PC-9 (cell line): ENCODE data around the gene FOXN1.
"Not testable (repeated sequence)": the region's sequence is repeated elsewhere in the genome, so short reads cannot be mapped to it uniquely, and the experiment has no call there.

Experiments used
- CTCF ChIP-seq: fragments of 200-600 bp; sonication (generic); conservative IDR thresholded peaks from 2 replicates; pipeline ENCODE4 v1.6.1; 2017; ENCODE audit warnings: mixed run types, antibody characterized with exemption, mild to moderate bottlenecking, moderate library complexity
- EZH2 ChIP-seq: fragments of 200-600 bp; sonication (generic); IDR thresholded peaks from 2 replicates; pipeline ENCODE4 v1.8.0; 2017; ENCODE audit warnings: antibody characterized with exemption, low read depth

GRCh38 chr17:28468033-28468735 is 38.0 kb upstream of the FOXN1 start:
- TF ChIP-seq CTCF, EZH2: not testable (repeated sequence)
